ENCODE data around the gene VGF.
"Not testable (repeated sequence)": the region's sequence is repeated elsewhere in the genome, so short reads cannot be mapped to it uniquely, and the experiment has no call there.

VGF gene

DNA sequence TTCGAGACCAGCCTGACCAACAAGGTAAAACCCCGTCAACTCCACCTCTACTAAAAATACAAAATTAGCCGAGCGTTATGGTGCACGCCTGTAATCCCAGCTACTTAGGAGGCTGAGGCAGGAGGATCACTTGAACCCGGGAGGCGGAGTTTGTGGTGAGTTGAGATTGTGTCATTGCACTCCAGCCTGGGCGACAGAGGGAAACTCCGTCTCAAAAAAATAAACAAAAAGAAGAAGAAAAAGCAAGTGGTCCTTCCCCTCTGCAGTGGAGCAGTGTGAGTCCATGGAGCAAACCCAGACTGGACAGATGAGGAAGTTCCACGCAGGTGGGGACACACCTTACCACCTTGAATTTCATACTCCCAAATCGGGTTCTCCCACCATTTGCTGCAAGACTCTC lies 51.5 kb downstream of the VGF start:
- Mint-ChIP-seq H3K27ac (no peak overlapping the region), H3K4me3 (no peak overlapping the region), H3K9me3 (no peaks in the 10 kb centered on the region), H3K27me3 (ENCODE audit: low read depth) (peaks cover 2% of the 10 kb centered on the region), H3K4me1 (ENCODE audit: low read depth) (no peaks in the 10 kb centered on the region), H3K36me3 (ENCODE audit: low read depth) (no peaks in the 10 kb centered on the region)

GRCh38 chr7:101113140-101113539 lies 52.2 kb downstream of the VGF start:
- not testable (repeated sequence) for H3K27me3 Mint-ChIP-seq (ENCODE audit: low read depth); H3K4me3 Mint-ChIP-seq; H3K36me3 Mint-ChIP-seq (ENCODE audit: low read depth); H3K27ac Mint-ChIP-seq; H3K9me3 Mint-ChIP-seq; H3K4me1 Mint-ChIP-seq (ENCODE audit: low read depth)
